Activated CD4-positive, CD25-positive, alpha-beta regulatory T cell (primary cell): ENCODE measurements around the gene POP5.

Source experiments
- DNase-seq, 4 experiments: peaks; one replicate each; lab custom pipeline; 2025; lab: John Stamatoyannopoulos, UW

The POP5 gene

GRCh38 chr12:120588948-120589930 lies 8.0 kb upstream of the POP5 start:
- no peak for DNase-seq

GRCh38 chr12:120588371-120588770 lies 7.2 kb upstream of the POP5 start:
- no peak for DNase-seq

GRCh38 chr12:120586860-120587259 lies 5.7 kb upstream of the POP5 start:
- no peak for DNase-seq

- no peak for DNase-seq
Observed at GRCh38 chr12:120586206-120586605, 5.0 kb upstream of the POP5 start.

GRCh38 chr12:120584343-120585149 lies 3.3 kb upstream of the POP5 start:
- peak; percentile 17 to 41 (median 37) for DNase-seq

- peak; percentile 62 to 82 (median 76) for DNase-seq
Observed at GRCh38 chr12:120583478-120584030, 2.4 kb upstream of the POP5 start.

GRCh38 chr12:120581998-120582397 lies 796 bp upstream of the POP5 start:
- no peak for DNase-seq

GRCh38 chr12:120579179-120579578 lies 2.0 kb downstream of the POP5 start:
- no peak for DNase-seq

- no peak for DNase-seq
Observed at GRCh38 chr12:120574106-120574505, 7.1 kb downstream of the POP5 start.

- no peak for DNase-seq
Observed at GRCh38 chr12:120573560-120573959, 7.6 kb downstream of the POP5 start.

GRCh38 chr12:120571299-120571698 lies 9.9 kb downstream of the POP5 start:
- no peak for DNase-seq

GRCh38 chr12:120563495-120563894 lies 17.7 kb downstream of the POP5 start:
- no peak for DNase-seq

- no peak for DNase-seq
Observed at GRCh38 chr12:120562906-120563305, 18.3 kb downstream of the POP5 start.

- DNase-seq: no peak
Observed at GRCh38 chr12:120557589-120557988, 23.6 kb downstream of the POP5 start.

GRCh38 chr12:120554678-120555077 lies 26.5 kb downstream of the POP5 start:
- no peak for DNase-seq

- no peak for DNase-seq
Observed at GRCh38 chr12:120546050-120546386, 35.2 kb downstream of the POP5 start.

GRCh38 chr12:120544691-120545090 lies 36.5 kb downstream of the POP5 start:
- no peak for DNase-seq

GRCh38 chr12:120542166-120542565 lies 39.0 kb downstream of the POP5 start:
- no peak for DNase-seq

- DNase-seq: no peak
Observed at GRCh38 chr12:120540445-120540844, 40.8 kb downstream of the POP5 start.

GRCh38 chr12:120539303-120539702 lies 41.9 kb downstream of the POP5 start:
- no peak for DNase-seq

GRCh38 chr12:120538281-120539156 lies 42.7 kb downstream of the POP5 start:
- DNase-seq: no peak

GRCh38 chr12:120537856-120538220 lies 43.4 kb downstream of the POP5 start:
- DNase-seq: no peak
